ENCODE results near the gene CCDC82. TPM values are rescaled to one million over a fixed set of nuclear protein-coding genes. Genes with fewer than 3 reads are reported as not detected.

The CCDC82 gene
- total and polyA plus RNA-seq, 2 donors, result 18.6 to 62.0 TPM

GRCh38 chr11:96317571-96317970 is 72.1 kb downstream of the CCDC82 start:
- 67% methylated on average over 2 of the region's 2 CpGs for WGBS
- no peak for DNase-seq (ENCODE audit: extremely low spot score)
- peaks cover 1% of the 10 kb centered on the region for H3K4me1 ChIP-seq (ENCODE audit: insufficient read depth)
- no peak overlapping the region for H3K4me3 ChIP-seq (ENCODE audit: low read depth, low read length)
- H3K36me3 ChIP-seq (ENCODE audit: insufficient read depth), result no peaks in the 10 kb centered on the region
- H3K27ac ChIP-seq (ENCODE audit: low read depth), result peak overlapping the region; percentile 32

- Histone ChIP-seq H3K27ac (ENCODE audit: low read depth) (no peak overlapping the region), H3K4me1 (ENCODE audit: insufficient read depth) (peaks cover 1% of the 10 kb centered on the region), H3K4me3 (ENCODE audit: low read depth, low read length) (no peak overlapping the region), H3K36me3 (ENCODE audit: insufficient read depth) (no peaks in the 10 kb centered on the region)
- no peak for DNase-seq (ENCODE audit: extremely low spot score)
- WGBS, result 42% methylated on average over 3 of the region's 3 CpGs
Observed at GRCh38 chr11:96316869-96317268, 72.8 kb downstream of the CCDC82 start.

DNA sequence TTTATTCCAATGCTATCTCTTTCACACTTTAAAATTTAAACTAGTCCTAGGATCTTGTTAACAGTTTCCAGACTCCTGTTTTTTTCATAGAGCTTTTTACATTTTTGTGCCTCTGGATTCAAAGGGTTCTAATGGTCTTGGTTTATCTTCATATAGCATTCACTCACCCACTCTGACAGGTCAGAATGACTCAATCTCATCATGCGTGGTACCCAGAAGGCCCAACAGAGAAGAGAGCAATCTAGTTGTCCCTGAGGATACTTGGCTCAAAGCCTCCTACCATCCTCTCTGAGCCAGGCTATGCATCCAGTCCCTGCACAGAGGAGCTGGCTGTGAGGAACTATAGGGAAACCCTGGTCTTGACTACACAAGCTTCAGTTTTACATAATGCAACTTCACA is 74.2 kb downstream of the CCDC82 start:
- peaks cover 1% of the 10 kb centered on the region for H3K4me1 ChIP-seq (ENCODE audit: insufficient read depth)
- DNase-seq (ENCODE audit: extremely low spot score), result no peak
- H3K4me3 ChIP-seq (ENCODE audit: low read depth, low read length), result no peak overlapping the region
- H3K36me3 ChIP-seq (ENCODE audit: insufficient read depth), result no peaks in the 10 kb centered on the region
- H3K27ac ChIP-seq (ENCODE audit: low read depth), result peak overlapping the region; percentile 3
- 78% methylated on average over 1 of the region's 1 CpG for WGBS

DNA sequence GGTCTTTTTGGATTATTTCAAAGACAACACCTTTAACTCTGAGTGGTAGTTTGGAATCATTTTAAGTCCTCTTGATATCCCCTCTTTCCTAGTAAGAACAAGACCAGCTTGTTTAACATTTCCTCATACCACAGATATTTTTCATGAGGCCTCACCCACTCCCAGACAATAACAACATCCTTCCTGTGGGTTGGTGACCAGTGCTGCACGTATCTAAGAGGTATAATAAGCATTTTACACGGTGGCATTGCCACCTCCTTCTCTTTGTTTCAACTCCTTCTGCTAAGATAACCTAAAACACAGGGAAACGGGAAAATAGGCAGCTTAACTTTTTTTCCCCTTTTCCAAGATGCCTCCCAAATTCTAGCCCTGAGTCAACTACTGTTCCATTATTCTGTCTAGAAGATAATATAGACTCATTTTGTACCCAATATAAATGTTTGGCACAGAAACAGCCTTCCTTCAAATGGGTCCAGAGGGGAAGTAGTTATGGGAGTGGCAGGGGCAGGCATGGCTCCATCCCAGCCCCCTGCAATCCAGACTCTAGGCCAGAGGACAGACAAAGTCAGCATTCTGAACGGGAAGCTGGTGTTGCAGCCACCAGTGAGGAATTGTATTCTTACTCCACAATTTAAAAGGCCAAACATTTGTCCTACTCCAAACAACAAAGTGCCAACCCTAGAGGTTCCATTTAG is 75.2 kb downstream of the CCDC82 start:
- Histone ChIP-seq H3K27ac (ENCODE audit: low read depth) (peak overlapping the region; percentile 75), H3K4me3 (ENCODE audit: low read depth, low read length) (no peak overlapping the region), H3K36me3 (ENCODE audit: insufficient read depth) (no peaks in the 10 kb centered on the region), H3K4me1 (ENCODE audit: insufficient read depth) (peaks cover 1% of the 10 kb centered on the region)
- no peak for DNase-seq (ENCODE audit: extremely low spot score)
- 35% methylated on average over 4 of the region's 4 CpGs for WGBS

- no peaks in the 10 kb centered on the region for H3K4me1 ChIP-seq (ENCODE audit: insufficient read depth)
- 64% methylated on average over 6 of the region's 6 CpGs for WGBS
Observed at GRCh38 chr11:96313163-96313562, 76.5 kb downstream of the CCDC82 start.

GRCh38 chr11:96311120-96311568 is 78.6 kb downstream of the CCDC82 start:
- peak overlapping the region; percentile 5 for H3K27ac ChIP-seq (ENCODE audit: low read depth)
- 39% methylated on average over 2 of the region's 2 CpGs for WGBS
- no peaks in the 10 kb centered on the region for H3K36me3 ChIP-seq (ENCODE audit: insufficient read depth)
- H3K4me3 ChIP-seq (ENCODE audit: low read depth, low read length), result no peak overlapping the region
- H3K4me1 ChIP-seq (ENCODE audit: insufficient read depth), result no peaks in the 10 kb centered on the region
- DNase-seq (ENCODE audit: extremely low spot score), result no peak

More at GRCh38 chr11:96313163-96313562, 76.5 kb downstream of the CCDC82 start:
- Histone ChIP-seq H3K4me3 (ENCODE audit: low read depth, low read length) (no peak overlapping the region), H3K36me3 (ENCODE audit: insufficient read depth) (no peaks in the 10 kb centered on the region), H3K27ac (ENCODE audit: low read depth) (no peak overlapping the region)
- no peak for DNase-seq (ENCODE audit: extremely low spot score)

GRCh38 chr11:96310236-96310635 is 79.5 kb downstream of the CCDC82 start:
- Histone ChIP-seq H3K4me1 (ENCODE audit: insufficient read depth) (no peaks in the 10 kb centered on the region), H3K27ac (ENCODE audit: low read depth) (no peak overlapping the region), H3K36me3 (ENCODE audit: insufficient read depth) (no peaks in the 10 kb centered on the region), H3K4me3 (ENCODE audit: low read depth, low read length) (no peak overlapping the region)
- DNase-seq (ENCODE audit: extremely low spot score), result no peak
- 64% methylated on average over 1 of the region's 1 CpG for WGBS

DNA sequence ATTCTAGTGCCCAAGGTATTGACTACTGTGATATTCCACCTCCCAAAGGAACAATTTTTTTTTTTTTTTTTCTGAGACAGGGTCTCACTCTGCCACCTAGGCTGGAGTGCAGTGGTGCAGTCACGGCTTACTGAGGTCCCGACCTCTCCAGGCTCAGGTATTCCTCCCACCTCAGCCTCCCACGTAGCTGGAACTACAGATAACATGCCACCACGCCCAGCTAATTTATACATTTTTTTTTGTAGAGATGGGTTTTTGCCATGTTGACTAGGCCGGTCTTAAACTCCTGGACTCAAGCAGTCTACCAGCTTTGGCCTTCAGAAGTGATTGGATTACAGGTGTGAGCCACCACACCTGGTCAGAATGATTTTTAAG is 80.1 kb downstream of the CCDC82 start:
- Histone ChIP-seq H3K4me3 (ENCODE audit: low read depth, low read length) (no peak overlapping the region), H3K27ac (ENCODE audit: low read depth) (no peak overlapping the region), H3K4me1 (ENCODE audit: insufficient read depth) (no peaks in the 10 kb centered on the region), H3K36me3 (ENCODE audit: insufficient read depth) (no peaks in the 10 kb centered on the region)
- WGBS, result 73% methylated on average over 5 of the region's 5 CpGs
- no peak for DNase-seq (ENCODE audit: extremely low spot score)

DNA sequence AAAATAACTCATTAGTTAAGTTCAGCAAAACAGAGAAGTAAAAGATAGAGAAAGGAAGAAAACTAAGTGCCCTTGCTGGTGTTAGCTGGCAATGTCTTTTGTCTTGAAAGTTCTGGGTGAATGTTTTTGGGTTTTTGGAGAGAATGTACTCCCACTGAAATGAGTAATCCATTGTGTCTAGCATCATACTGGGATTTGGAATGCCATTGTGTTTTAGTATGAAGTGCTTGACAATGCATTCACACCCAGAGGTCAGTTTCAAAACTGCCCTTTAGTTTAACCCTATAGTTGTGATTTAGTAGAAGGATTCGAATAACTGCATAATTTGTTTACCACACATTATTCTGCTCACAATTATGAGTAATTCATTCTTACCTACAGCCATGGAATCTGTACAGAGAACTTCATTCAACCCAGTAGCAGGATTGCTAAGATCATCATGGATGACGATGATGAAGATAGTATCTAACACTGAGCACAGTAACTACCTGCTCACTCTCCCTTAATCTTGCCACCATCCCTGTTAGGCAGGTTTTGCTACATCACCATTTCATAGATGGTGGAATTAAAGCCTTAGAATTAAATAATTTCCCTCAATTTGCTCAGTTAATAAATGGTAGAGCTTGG is 80.6 kb downstream of the CCDC82 start:
- WGBS, result 89% methylated on average over 2 of the region's 2 CpGs
- H3K4me1 ChIP-seq (ENCODE audit: insufficient read depth), result no peaks in the 10 kb centered on the region

DNA sequence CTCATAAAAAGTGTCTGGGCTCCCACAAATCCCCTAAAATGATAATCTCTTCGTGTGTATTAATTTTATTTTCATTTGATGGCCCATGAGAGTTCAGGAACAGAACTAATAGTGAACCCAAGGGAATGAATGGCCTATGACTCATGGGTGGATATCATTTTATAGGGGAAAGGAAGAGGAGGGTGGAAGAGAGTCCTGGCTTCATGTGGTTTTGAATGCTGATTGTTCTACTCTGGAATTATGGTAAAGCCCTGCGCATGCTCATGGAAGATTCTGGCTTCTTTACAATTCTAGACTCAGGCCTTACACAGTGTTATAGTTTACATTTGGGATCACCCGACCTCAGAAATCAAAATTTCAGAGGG is 82.0 kb downstream of the CCDC82 start:
- no peak overlapping the region for H3K4me3 ChIP-seq (ENCODE audit: low read depth, low read length)
- H3K4me1 ChIP-seq (ENCODE audit: insufficient read depth), result no peaks in the 10 kb centered on the region
- DNase-seq (ENCODE audit: extremely low spot score), result peak; percentile 36
- peak overlapping the region; percentile 75 for H3K27ac ChIP-seq (ENCODE audit: low read depth)
- 18% methylated on average over 3 of the region's 3 CpGs for WGBS
- no peaks in the 10 kb centered on the region for H3K36me3 ChIP-seq (ENCODE audit: insufficient read depth)

More for the DNA sequence above, 80.6 kb downstream of the CCDC82 start:
- no peak for DNase-seq (ENCODE audit: extremely low spot score)
- Histone ChIP-seq H3K4me3 (ENCODE audit: low read depth, low read length) (no peak overlapping the region), H3K36me3 (ENCODE audit: insufficient read depth) (no peaks in the 10 kb centered on the region), H3K27ac (ENCODE audit: low read depth) (no peak overlapping the region)

DNA sequence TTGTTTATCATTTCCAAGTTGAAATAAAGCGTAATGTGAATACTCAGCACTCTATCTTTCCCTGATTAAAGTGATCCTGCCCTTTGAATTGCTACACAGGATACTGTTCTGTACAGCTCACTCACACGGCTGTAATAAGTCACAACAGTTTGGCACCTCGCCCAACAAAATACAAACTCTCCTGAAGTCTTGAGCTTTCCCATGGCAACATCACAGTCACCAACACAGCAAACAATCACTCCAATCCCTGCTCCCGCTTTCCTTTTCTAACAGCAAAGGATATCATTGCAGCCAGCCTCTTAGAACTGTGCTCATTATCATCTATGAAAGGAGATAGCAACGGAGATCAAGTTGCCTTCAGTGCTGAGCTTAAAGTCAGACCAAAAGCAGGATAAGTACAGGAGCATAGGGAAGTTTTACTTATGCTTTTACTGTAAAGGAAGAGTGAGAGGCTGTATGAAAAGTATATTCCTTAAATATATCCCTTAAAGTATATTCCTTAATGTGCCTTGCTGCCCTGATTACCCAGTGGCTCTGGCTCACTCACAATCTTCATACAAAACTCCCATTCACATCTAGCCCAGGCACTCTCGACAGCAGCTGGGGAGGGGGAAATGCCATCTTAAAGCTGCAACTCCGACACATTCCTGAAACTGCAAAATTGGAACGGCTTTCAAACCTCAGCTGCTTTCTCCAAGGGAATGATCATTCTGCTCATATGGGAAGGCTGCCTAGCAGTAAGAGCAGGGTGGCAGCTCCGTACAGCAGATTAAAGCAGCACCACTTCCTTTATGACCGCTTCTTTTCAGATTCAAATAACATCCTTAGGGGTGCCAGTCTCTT is 82.6 kb downstream of the CCDC82 start:
- WGBS, result 6% methylated on average over 10 of the region's 10 CpGs
- DNase-seq (ENCODE audit: extremely low spot score), result peak; percentile 96
- no peaks in the 10 kb centered on the region for H3K4me1 ChIP-seq (ENCODE audit: insufficient read depth)
- H3K4me3 ChIP-seq (ENCODE audit: low read depth, low read length), result no peak overlapping the region
- no peaks in the 10 kb centered on the region for H3K36me3 ChIP-seq (ENCODE audit: insufficient read depth)
- H3K27ac ChIP-seq (ENCODE audit: low read depth), result peak overlapping the region; percentile 75

DNA sequence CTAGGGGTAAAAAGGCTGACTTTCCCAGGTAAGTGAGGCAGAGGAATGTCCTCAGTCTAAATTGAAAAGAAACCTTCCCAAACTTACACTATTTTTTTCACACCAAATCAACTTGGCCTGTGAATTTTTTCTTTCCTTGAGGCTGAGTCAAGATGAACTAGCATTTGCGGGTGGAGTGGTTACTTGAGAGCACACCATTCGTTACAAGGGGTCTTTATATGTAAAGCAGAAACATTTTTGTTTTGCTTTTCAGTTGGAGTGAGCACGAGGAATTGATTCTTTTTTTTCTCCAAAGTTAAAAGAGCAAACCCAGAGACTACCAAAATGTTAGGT is 83.1 kb downstream of the CCDC82 start:
- no peaks in the 10 kb centered on the region for H3K4me1 ChIP-seq (ENCODE audit: insufficient read depth)
- no peaks in the 10 kb centered on the region for H3K36me3 ChIP-seq (ENCODE audit: insufficient read depth)
- WGBS, result 6% methylated on average over 3 of the region's 3 CpGs
- DNase-seq (ENCODE audit: extremely low spot score), result no peak
- no peak overlapping the region for H3K4me3 ChIP-seq (ENCODE audit: low read depth, low read length)
- H3K27ac ChIP-seq (ENCODE audit: low read depth), result peak overlapping the region; percentile 74

DNA sequence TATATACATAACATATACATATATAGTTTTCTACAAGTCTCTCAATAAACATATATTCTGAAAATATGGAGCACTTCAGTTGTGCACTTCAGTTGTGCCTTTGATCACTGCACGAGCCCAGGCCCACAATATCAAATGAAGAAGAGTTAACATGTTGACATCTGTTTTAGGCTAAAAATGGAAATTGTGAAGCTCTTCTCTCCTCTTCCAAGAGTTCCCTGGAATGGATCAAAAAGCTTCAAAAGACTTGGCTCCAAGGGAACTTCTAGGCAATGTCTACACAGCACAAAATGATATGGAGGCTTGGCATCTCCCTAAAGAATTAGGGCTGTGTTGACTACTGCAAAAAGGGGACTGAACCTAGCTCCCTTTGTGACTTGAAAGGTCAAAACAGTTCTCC is 83.6 kb downstream of the CCDC82 start:
- Histone ChIP-seq H3K36me3 (ENCODE audit: insufficient read depth) (no peaks in the 10 kb centered on the region), H3K27ac (ENCODE audit: low read depth) (peak overlapping the region; percentile 74), H3K4me3 (ENCODE audit: low read depth, low read length) (no peak overlapping the region), H3K4me1 (ENCODE audit: insufficient read depth) (no peaks in the 10 kb centered on the region)
- DNase-seq (ENCODE audit: extremely low spot score), result no peak
- 51% methylated on average over 1 of the region's 1 CpG for WGBS

- Histone ChIP-seq H3K4me3 (ENCODE audit: low read depth, low read length) (no peak overlapping the region), H3K27ac (ENCODE audit: low read depth) (no peak overlapping the region), H3K4me1 (ENCODE audit: insufficient read depth) (no peaks in the 10 kb centered on the region), H3K36me3 (ENCODE audit: insufficient read depth) (no peaks in the 10 kb centered on the region)
- DNase-seq (ENCODE audit: extremely low spot score), result no peak
- WGBS, result 69% methylated on average over 3 of the region's 3 CpGs
Observed at GRCh38 chr11:96303980-96304379, 85.7 kb downstream of the CCDC82 start.
